ENCODE results near the gene BDKRB1. TPM values are rescaled to one million over a fixed set of nuclear protein-coding genes. Genes with fewer than 3 reads are reported as not detected.

The BDKRB1 gene
- total and polyA plus RNA-seq, 10 of the 15 experiments (the other 5 are each of a cell fraction or from before 2014, with no cell fraction given), result 0.21 TPM; not detected in 9

DNA sequence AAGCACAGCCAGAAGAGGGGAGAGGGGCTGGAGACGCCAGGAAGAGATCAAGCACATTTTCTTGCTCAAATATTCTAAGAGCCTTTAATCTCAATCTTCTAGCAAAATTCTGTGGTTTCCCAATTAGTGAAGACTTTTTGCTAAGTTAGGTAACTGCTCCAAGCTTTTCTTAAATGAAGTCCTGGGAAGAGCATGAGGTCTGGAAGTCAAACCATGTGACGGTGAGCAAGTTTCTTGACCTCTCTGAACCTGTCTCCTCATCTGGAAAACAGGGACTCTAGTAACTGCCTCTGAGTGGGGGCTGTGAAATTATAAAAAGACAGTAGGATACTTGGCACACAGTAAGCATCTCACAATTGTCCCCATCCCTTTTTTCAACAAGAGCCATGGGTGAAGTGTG lies 24.1 kb downstream of the BDKRB1 start:
- intact Hi-C loops (cut with micrococcal nuclease; ENCODE audit: unreplicated experiment), result no loop called here
- ChIA-PET POLR2A (no interaction called here), RAD21 (ENCODE audit: unreplicated experiment) (no interaction called here), SMC1A (ENCODE audit: uncharacterized antibody, unreplicated experiment) (no interaction called here), CTCF (no interaction called here)
- no peak for FAIRE-seq
- in situ Hi-C loops (cut with MboI), result no loop called here
- no peak overlapping the region for H3K27ac ChIP-seq (ENCODE audit: control insufficient read depth, insufficient read depth)
- TF ChIP-seq PBX3 (IDR thresholded peaks at IDR 0.05; ENCODE audit: insufficient replicate concordance, low read depth, low read length) (no peak), CHD4 (IDR thresholded peaks at IDR 0.05) (no peak), ZNF687 (IDR thresholded peaks at IDR 0.05) (no peak), TCF7 (IDR thresholded peaks at IDR 0.05; ENCODE audit: borderline replicate concordance) (no peak), ZNF274 (IDR thresholded peaks at IDR 0.05; ENCODE audit: insufficient read depth, insufficient read length) (no peak), CTCF (IDR thresholded peaks at IDR 0.05 in 2 of 3, conservative IDR thresholded peaks at IDR 0.05 in 1 of 3; ENCODE audit: control insufficient read depth in 2 of 3, extremely low read depth in 1 of 3, insufficient read depth in 1 of 3, low read depth in 3 of 3, low read length in 3 of 3) (no peak), NR2F1 (conservative IDR thresholded peaks at IDR 0.05) (no peak), POLR2AphosphoS5 (IDR thresholded peaks at IDR 0.05; ENCODE audit: low read length) (no peak), EED (IDR thresholded peaks at IDR 0.05; ENCODE audit: low read depth) (no peak), YY1 (IDR thresholded peaks at IDR 0.05; ENCODE audit: low read depth, low read length) (no peak), SUZ12 (IDR thresholded peaks at IDR 0.05; ENCODE audit: unreplicated experiment) (no peak)
- peaks cover 0 to 8% of the 10 kb centered on the region in 2 experiments; a peak in 1 of 4 replicates for H3K36me3 ChIP-seq (ENCODE audit: control insufficient read depth in 2 of 2, insufficient read depth in 2 of 2, low read length in 1 of 2)
- H3K4me2 ChIP-seq (ENCODE audit: control insufficient read depth, insufficient read depth), result no peak overlapping the region
- ATAC-seq, result no peak
- no TSS peak for BruUV-seq (replicated peaks)
- no peaks in the 10 kb centered on the region for H3K4me1 ChIP-seq (ENCODE audit: control insufficient read depth, insufficient read depth, low read length)
- H3K4me3 ChIP-seq, result no peak overlapping the region
- H3K27me3 ChIP-seq (replicated peaks in 1 of 2; ENCODE audit: control insufficient read depth in 2 of 2, insufficient read depth in 2 of 2, low read length in 1 of 2), result no peaks in the 10 kb centered on the region
- H3K9me3 ChIP-seq (replicated peaks; ENCODE audit: control insufficient read depth, insufficient read depth, low read length), result no peaks in the 10 kb centered on the region; the same call in 2 of the 3 replicates
- 100% methylated on average over 2 of the region's 2 CpGs for WGBS (ENCODE audit: insufficient coverage, insufficient replicate concordance, low lambda C conversion rate, missing lambda C conversion rate)
- H3K79me2 ChIP-seq (ENCODE audit: control insufficient read depth, insufficient read depth, low read length), result no peaks in the 10 kb centered on the region
- no peak for DNase-seq (ENCODE audit: low read depth, low spot score)
- no peak overlapping the region for H3K9ac ChIP-seq (ENCODE audit: control insufficient read depth, insufficient read depth, low read length)
- H4K20me1 ChIP-seq (ENCODE audit: control insufficient read depth, insufficient read depth), result no peaks in the 10 kb centered on the region
- no peak overlapping the region for H2AFZ ChIP-seq (ENCODE audit: control insufficient read depth, low read depth, low read length)
